Measurements from ENCODE around the gene IL31. TPM values are rescaled to one million over a fixed set of nuclear protein-coding genes. Genes with fewer than 3 reads are reported as not detected.

The IL31 gene
- total RNA-seq, 1 experiment from 2014 or later: not detected

DNA sequence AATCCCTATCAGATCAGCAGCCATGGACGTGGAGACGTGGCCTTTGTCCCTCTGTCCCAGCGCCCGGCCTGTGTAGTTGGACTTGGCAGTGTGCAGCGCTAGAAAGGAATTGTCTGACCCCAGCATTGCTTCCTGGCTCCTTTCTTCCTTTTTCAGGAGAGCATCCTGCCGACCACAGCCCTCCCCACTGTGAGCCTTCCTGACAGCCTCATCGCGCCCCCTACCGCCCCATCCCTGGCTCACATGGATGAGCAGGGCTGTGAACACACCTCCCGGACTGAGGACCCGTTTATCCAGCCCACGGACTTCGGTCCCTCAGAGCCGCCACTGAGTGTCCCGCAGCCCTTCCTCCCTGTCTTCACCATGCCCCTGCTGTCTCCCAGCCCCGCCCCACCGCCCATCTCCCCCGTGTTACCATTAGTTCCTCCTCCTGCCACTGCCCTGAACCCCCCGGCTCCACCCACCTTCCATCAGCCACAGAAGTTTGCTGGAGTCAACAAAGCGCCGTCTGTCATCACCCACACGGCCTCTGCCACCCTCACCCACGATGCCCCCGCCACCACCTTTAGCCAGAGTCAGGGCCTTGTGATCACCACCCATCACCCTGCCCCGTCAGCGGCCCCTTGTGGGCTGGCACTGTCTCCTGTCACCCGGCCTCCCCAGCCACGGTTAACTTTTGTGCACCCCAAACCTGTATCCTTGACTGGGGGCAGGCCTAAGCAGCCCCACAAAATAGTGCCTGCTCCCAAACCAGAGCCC, 40.6 kb downstream of the IL31 start:
- DNase-seq (ENCODE audit: low read depth): no peak

DNA sequence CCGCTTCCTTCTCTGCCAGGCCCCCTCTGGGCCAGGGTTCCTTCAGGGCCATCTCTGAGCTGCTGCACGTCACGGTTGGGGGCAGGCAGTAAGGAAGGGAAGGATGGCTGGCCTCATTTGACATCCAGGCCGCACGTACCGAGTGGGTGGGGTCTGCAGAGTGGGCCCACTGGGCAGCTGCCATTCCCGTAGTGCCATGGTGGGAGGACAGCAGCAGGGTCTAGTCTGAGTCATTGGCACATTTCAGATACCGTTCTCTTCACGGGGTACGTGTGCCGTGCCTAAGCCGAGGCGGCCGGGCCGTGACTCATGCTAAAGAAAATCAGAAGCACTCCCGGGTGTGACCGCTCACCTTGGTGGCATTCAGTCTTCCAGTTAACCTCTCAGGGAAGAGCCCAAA, 43.9 kb downstream of the IL31 start:
- peak; percentile 76 for DNase-seq (ENCODE audit: low read depth)

DNA sequence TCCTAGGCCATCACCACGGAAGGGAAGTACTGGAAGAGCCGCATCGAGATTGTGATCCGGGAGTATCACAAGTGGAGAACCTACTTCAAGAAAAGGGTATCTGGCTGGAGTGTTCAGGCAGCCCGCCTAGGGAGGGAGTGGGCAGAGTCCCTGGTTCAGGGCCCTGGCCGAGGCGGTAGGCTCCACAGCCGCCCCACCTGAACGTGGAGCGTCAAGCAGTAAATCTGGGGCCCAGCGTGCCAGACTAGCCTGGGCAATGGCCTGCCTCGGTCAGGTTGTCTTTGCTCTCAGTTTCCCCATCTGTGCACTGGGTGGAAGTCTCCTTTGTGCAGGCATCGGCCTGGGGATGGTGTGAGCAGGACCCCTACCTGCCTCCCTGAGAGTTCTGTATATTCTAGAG, 44.9 kb downstream of the IL31 start:
- DNase-seq (ENCODE audit: low read depth): no peak

DNA sequence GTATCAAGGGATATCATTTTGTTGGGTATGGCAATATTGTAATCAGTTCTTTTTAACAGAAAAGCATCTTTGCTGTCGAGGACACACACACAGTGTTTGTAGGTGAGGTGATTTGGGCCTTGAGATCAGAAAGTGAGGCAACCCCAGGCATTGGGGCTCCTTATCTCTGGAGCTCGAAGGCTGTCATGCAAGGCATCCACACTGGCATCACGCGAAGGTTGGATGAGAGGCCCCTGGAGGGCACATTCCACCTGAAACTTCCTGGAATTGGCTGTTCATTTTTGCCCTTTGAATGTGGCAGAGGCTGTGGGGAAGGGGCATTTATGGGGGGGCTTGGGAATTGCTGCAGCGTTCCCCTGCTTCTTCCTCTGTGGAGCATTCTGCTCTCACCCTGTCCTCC, 45.5 kb downstream of the IL31 start:
- DNase-seq (ENCODE audit: low read depth): no peak

DNA sequence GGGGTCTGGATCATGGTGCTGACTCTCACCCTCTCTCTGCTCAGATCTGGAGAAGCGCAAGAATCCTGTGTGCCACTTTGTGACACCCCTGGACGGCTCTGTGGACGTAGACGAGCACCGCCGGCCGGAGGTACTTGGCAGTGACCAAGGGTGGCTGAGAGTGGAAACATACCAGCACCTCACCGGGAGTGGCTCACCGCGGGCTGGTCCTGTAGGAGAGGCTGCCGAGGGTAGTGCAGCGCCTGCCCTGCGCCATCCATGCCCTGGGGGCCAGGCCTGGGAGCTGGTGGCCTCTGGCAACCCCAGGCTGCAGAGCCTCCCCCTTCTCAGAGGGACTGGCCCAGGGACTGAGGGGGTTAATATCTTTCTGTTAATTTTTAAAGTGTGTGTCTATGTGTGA, 46.2 kb downstream of the IL31 start:
- DNase-seq (ENCODE audit: low read depth): no peak

DNA sequence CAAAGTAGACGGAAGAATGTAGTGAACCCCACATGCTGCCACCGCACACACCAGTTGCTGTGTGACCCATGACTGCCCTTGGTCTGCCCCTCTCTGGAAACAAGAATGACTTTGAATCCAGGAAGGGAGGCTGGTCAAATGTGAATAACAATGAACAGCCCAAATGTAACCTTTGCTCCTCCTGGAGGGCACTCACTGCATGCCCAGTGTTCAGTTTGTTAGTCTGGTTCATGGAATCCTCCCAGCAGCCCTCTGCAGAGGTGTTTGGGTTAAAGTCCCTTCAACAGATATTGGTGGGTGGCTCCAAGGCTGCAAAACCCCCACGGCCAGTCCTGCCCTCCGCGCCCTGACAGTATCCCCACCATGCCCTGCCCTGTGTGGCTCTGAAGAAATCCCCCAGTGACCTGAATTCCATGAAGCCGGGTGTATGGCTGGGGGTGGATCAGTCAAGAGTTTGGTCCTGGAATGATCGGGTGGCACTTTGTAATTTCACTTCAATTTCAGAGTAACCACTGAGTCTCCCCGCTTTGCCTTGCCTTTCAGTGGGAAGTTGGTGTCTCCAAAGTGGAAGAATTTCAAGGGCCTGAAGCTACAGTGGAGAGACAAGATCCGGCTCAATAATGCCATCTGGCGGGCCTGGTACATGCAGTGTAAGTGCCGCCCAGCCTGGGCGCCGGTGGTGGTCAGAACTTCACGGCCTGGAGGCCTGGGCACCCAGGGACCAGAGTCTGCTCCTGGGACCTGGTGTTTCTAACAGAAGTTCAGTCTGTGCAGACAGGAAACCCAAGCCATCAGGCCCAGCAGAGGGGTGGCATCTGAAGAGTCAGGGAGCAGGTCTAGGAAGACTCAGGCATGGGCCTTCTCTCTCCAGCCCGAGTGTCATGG, 47.1 kb downstream of the IL31 start:
- peak; percentile 35 for DNase-seq (ENCODE audit: low read depth)

DNA sequence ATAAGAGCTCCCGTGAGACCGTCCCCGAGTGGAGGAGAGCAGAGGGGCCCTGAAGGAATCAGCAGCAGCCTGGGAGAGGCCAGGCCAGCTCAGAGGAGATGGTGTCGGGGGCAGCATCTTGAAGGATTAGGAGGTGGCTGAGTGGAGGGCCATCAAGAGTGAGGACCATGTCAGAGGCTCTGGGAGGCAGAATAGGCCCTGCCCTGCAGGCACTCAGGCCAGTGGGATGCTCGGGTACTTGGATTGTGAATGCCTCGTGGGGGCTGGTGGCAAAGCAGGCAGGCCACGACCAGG, 47.7 kb downstream of the IL31 start:
- DNase-seq (ENCODE audit: low read depth): no peak

DNA sequence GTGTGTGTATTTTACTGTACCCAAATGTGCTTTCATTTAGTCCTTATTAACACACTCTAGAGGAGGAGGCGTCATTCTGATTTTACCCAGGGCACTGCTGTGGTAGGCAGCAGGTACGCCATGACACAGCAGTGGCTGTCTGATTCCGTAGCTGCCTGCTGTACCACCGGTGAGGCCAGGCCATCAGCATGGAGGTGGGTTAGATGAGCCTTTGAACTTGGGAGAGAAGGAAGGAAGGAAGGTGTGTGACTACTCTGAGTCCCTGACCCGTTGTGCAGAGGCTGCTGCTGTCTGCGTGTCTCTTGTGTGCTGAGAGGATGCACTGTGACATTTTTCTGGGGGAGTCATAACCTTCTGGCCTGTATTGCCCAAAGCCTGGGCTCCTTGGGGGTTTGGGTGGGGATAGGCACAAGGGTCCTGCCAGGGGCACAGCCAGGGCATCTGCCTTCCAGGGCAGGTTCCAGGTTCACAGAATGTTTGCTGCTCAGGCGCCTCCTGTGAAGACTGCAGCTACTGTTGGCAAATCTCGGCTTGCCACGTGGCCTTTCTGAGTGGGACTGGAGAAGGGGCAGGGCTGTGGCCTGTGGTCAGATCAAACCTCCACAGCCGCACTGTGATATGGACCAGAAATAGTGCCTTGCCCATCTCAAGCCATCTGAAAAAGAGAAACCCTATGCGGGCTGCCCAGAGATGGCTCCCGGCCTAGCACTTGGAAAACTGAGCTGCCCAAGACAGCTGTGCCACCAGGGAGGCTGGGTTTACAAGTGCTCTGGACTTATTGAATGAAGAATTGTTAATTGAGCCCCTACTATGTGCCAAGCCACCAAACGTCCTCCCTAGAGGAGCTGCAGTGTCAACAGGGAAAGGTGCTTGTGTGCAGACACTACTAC, 48.3 kb downstream of the IL31 start:
- DNase-seq (ENCODE audit: low read depth): no peak

DNA sequence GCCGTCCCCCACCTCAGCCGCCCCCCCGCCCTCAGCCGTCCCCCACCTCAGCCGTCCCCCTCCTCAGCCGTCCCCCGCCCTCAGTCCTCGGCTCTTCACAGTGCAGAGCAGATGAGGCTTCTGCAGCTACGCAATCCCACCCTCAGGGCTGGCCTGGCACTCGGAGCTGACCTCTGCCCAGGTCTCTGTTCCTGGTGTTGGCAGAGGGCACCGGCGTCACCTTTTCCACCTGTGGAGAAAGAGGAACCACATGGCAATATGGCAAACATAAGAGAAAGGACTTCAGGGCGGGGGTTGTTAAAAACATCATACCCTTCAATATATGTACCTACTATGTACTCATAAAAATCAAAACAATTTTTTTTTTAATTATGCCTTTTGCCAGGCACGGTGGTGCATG, 49.7 kb downstream of the IL31 start:
- no peak for DNase-seq (ENCODE audit: low read depth)

DNA sequence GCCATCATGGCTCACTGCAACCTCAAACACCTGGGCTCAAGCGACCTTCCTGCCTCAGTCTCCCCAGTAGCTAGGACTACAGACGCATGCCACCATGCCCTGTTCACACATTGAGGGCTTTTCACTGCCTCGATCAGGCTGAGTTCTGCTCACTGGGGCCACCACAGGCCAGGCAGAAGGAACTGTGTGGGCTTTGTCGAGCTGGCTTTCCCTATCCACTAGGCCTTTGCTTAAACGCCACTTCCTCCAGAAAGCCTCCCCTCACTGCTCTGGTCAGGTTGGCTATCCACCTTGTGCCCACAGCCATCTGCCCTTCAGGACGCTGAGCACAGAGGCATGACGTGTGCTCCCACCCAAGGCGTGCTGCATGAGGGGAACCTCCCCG, 50.3 kb downstream of the IL31 start:
- DNase-seq (ENCODE audit: low read depth): no peak

DNA sequence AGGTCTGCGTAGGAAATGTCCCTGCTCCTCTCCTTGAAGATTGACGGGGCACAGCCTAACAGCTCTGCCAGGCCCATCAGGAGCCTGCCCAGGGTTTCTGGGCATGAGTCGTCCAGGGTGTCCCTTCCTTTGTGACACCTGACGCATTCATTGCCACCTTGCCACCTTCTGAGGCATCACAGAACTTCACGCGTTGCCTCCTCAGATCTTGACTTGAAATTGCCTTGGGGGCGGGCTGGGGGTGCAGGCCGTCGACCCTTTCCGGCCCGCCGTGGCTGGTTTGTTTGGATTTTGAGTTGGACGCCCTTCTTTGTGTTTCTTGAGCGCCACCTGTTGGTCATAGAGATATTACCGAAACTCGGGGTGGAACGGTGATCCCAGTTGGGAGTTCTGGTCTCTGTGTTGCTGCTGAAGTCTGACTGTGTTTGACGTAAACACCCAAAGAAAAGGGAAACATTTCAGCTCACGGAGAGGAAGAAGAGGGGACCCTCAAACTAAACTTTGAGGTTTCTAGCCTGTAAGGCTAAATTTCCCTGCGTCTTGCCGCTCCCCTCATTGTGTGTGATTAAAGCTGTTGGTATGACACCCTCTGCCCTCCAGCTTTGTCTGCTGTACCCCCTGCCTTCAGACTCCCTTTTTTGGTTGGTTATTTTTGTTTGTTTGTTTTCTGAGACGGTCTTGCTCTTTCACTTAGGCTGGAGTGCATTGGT, 50.8 kb downstream of the IL31 start:
- DNase-seq (ENCODE audit: low read depth): peak; percentile 72

Small RNAs within 50 kb of the gene (small RNA-seq; reads per million reads assigned to genes)
- gene DIABLO: 0.52 reads per million, percentile 56 among the genes with 10 or more reads in this experiment

Other genes with a start within 250 kb of the IL31 start
- 7.2 and 10.3 TPM in 2 replicates for gene BCL7A, start 152.3 kb downstream of the IL31 start, total RNA-seq (2014; rRNA removed; shearing (Covaris generic))
- 7.8 and 10.9 TPM in 2 replicates for gene MLXIP, start 95.5 kb downstream of the IL31 start, total RNA-seq (2014; rRNA removed; shearing (Covaris generic))
- not detected in 2 replicates for gene LRRC43, start 8.9 kb upstream of the IL31 start, total RNA-seq (2014; rRNA removed; shearing (Covaris generic))
- 0.13 and 0.51 TPM in 2 replicates for gene B3GNT4, start 29.5 kb upstream of the IL31 start, total RNA-seq (2014; rRNA removed; shearing (Covaris generic))
- gene DIABLO, start 51.8 kb upstream of the IL31 start, total RNA-seq (2014; rRNA removed; shearing (Covaris generic)): 58.9 and 65.9 TPM in 2 replicates
- 22.4 and 23.1 TPM in 2 replicates for gene VPS33A, start 92.3 kb upstream of the IL31 start, total RNA-seq (2014; rRNA removed; shearing (Covaris generic))
- gene CLIP1, start 248.4 kb upstream of the IL31 start, total RNA-seq (2014; rRNA removed; shearing (Covaris generic)): 24.1 and 26.6 TPM in 2 replicates

All from HT1080 (cell line).